ENCODE measurements around the gene C21orf91.

C21orf91 gene

DNA sequence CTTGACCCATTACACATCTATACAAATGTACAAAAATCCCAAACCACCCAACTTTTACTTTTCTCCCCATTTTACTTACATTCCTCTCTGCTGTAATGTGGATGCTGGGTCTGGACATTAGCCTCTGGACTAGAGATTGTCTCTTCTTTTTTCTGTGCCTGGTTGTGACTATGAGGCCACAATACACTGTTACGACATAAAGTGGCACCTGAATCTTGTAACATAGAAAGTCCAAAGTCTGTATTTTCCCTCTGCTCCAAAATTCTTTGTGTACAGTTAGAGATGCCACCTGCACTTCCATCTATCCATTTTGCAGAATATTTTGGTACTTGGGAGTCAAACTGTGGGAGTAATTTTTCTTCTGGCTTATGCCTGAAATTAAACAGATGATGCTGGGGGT, 22.7 kb downstream of the C21orf91 start:
- H3K27ac Mint-ChIP-seq, result no peak overlapping the region
- H3K4me1 Mint-ChIP-seq, result peaks cover 7% of the 10 kb centered on the region
- TF ChIP-seq, protein P1, sequence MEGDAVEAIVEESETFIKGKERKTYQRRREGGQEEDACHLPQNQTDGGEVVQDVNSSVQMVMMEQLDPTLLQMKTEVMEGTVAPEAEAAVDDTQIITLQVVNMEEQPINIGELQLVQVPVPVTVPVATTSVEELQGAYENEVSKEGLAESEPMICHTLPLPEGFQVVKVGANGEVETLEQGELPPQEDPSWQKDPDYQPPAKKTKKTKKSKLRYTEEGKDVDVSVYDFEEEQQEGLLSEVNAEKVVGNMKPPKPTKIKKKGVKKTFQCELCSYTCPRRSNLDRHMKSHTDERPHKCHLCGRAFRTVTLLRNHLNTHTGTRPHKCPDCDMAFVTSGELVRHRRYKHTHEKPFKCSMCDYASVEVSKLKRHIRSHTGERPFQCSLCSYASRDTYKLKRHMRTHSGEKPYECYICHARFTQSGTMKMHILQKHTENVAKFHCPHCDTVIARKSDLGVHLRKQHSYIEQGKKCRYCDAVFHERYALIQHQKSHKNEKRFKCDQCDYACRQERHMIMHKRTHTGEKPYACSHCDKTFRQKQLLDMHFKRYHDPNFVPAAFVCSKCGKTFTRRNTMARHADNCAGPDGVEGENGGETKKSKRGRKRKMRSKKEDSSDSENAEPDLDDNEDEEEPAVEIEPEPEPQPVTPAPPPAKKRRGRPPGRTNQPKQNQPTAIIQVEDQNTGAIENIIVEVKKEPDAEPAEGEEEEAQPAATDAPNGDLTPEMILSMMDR (IDR thresholded peaks at IDR 0.05; ENCODE audit: unreplicated experiment in 3 of 3), result no peak
- H3K27me3 Mint-ChIP-seq (ENCODE audit: low read depth), result no peaks in the 10 kb centered on the region
- no peak overlapping the region for H3K4me3 Mint-ChIP-seq
- no peaks in the 10 kb centered on the region for H3K9me3 Mint-ChIP-seq
- H3K36me3 Mint-ChIP-seq (ENCODE audit: low read depth), result peaks cover 33% of the 10 kb centered on the region

- H3K27ac Mint-ChIP-seq, result no peak overlapping the region
- H3K36me3 Mint-ChIP-seq (ENCODE audit: low read depth), result peaks cover 33% of the 10 kb centered on the region
- peaks cover 7% of the 10 kb centered on the region for H3K4me1 Mint-ChIP-seq
- H3K27me3 Mint-ChIP-seq (ENCODE audit: low read depth), result no peaks in the 10 kb centered on the region
- TF ChIP-seq, protein P1 (IDR thresholded peaks at IDR 0.05; ENCODE audit: unreplicated experiment in 3 of 3), result no peak
- no peak overlapping the region for H3K4me3 Mint-ChIP-seq
- H3K9me3 Mint-ChIP-seq, result no peaks in the 10 kb centered on the region
Measured at GRCh38 chr21:17796037-17796403, 23.1 kb downstream of the C21orf91 start.

DNA sequence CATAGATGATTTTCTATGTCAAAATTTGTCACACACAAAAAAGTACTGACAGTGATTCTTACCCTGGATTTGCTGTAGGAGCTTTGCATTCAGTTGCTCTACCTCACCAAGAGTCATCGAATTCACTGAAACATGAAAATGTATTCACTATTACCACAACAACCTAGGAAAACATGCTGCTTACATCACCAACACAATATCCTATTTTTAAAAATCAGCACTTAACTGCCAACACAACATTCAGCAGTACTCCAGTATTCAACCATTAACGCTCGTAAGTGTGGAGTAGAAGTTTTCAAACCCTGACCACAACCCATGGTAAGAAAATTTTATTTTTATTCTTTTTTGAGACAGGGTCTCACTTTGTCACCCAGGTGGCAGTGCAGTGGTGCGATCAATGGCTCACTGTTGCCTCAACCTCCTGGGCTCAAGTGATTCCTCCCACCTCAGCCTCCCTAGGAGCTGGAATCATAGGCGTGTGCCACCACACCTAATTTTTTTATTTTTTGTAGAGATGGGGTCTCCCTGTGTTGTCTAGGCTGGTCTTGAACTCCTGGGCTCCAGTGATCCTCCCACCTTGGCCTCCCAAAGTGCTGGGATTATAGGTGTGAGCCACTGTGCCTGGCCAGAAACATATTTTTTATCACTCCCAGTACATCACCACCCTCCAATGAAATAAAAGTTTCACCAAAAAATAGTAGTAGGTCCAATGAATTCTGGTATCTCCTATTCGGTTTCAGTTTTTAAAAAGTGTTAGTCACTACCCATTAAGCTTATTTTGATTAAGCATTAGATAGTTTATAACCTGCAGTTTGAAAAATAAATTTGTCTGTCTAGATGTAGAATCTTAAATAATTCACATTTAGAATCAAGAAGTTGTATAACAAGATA, 23.8 kb downstream of the C21orf91 start:
- no peaks in the 10 kb centered on the region for H3K9me3 Mint-ChIP-seq
- H3K27me3 Mint-ChIP-seq (ENCODE audit: low read depth), result no peaks in the 10 kb centered on the region
- no peak overlapping the region for H3K4me3 Mint-ChIP-seq
- H3K36me3 Mint-ChIP-seq (ENCODE audit: low read depth), result peaks cover 32% of the 10 kb centered on the region
- H3K4me1 Mint-ChIP-seq, result peaks cover 7% of the 10 kb centered on the region
- no peak overlapping the region for H3K27ac Mint-ChIP-seq
- TF ChIP-seq, protein P1 (IDR thresholded peaks at IDR 0.05; ENCODE audit: unreplicated experiment in 3 of 3), result no peak

DNA sequence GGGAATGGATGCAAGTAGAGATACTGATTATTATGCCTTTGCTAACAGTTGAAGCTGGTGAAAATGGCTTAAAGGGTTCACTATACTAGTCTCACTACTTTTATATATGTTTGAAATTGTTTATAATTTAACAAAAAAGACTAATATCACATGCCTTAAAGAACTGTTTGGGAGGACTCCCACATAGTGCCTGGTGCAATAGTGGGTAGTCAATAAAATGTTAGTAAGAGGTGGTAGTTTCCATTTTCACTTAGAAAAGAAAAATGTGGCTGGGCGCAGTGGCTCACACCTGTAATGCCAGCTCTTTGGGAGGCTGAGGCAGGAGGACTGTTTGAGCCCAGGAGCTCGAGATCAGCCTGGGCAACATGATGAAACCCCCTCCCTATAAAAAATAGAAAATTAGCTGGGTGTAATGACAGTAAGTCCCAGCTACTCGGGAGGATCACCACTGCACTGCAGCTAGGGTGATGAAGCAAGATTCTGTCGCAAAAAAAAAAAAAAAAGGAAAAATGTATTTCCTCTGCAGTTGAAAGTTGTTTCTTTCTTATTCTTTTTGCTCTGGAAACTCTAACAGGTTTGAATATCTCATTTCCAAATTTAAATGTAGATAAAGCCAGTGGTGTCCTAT, 24.5 kb downstream of the C21orf91 start:
- Mint-ChIP-seq H3K27ac (no peak overlapping the region), H3K9me3 (no peaks in the 10 kb centered on the region), H3K36me3 (ENCODE audit: low read depth) (peaks cover 32% of the 10 kb centered on the region), H3K27me3 (ENCODE audit: low read depth) (no peaks in the 10 kb centered on the region), H3K4me3 (no peak overlapping the region), H3K4me1 (peaks cover 7% of the 10 kb centered on the region)
- TF ChIP-seq, protein P1 (IDR thresholded peaks at IDR 0.05; ENCODE audit: unreplicated experiment in 3 of 3), result no peak

GRCh38 chr21:17793246-17794123, 25.7 kb downstream of the C21orf91 start:
- Mint-ChIP-seq H3K4me1 (no peaks in the 10 kb centered on the region), H3K4me3 (no peak overlapping the region), H3K27me3 (ENCODE audit: low read depth) (no peaks in the 10 kb centered on the region), H3K36me3 (ENCODE audit: low read depth) (peaks cover 34% of the 10 kb centered on the region), H3K9me3 (no peaks in the 10 kb centered on the region), H3K27ac (no peak overlapping the region)
- TF ChIP-seq, protein P1 (IDR thresholded peaks at IDR 0.05; ENCODE audit: unreplicated experiment in 3 of 3), result no peak
